GM10248 (cell line): ENCODE data around the gene TMPRSS11D.

Experiments used
- CTCF ChIA-PET: fragments of 300-600 bp; sonication (Branson Sonifier 250); formaldehyde crosslinking; extraction: SDS; loops from one replicate; lab custom pipeline; 2021; ENCODE audit warnings: antibody characterized with exemption; lab: Yijun Ruan, JAX
- POLR2A ChIA-PET: fragments of 350-650 bp; sonication (Branson Sonifier 250); formaldehyde crosslinking; extraction: SDS; loops from one replicate; lab custom pipeline; 2020; ENCODE audit warnings: antibody characterized with exemption; lab: Yijun Ruan, JAX
- DNase-seq: peaks from one replicate; pipeline ENCODE4 v3.0.0; 2012; ENCODE audit errors: extremely low spot score
- TF ChIP-seq, protein P1 (sequence below): IDR thresholded peaks from 2 replicates; pipeline ENCODE4 v1.5.1; 2012; ENCODE audit warnings: mild to moderate bottlenecking, low read depth; ENCODE audit errors: extremely low read depth, missing control alignments, control extremely low read depth

Gene TMPRSS11D, protein sequence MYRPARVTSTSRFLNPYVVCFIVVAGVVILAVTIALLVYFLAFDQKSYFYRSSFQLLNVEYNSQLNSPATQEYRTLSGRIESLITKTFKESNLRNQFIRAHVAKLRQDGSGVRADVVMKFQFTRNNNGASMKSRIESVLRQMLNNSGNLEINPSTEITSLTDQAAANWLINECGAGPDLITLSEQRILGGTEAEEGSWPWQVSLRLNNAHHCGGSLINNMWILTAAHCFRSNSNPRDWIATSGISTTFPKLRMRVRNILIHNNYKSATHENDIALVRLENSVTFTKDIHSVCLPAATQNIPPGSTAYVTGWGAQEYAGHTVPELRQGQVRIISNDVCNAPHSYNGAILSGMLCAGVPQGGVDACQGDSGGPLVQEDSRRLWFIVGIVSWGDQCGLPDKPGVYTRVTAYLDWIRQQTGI

DNA sequence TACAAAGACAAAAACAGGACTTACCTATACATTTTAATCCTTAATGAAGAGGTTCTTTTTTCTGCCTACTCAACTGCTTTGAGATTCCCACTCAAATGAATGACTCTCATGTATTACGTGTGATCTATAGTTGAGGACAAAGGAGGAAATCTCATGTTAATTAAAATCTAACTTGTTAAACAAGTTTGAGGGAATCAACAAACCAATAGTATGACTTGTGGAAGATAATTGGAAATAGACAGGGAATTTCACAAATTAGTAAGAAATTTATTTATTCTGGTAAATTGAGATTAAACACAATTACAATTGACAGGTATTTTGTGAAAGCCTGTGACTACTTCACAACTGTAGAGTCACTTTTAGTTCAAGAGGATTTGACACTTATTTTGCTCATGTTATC is at the start of gene TMPRSS11D:
TSS of gene TMPRSS11D (minus strand) at position 101 of the 400 bp plus-strand sequence. CDS start at position 32, 69 bp downstream.
- DNase-seq: no peak
- ChIA-PET POLR2A (no interaction called here), CTCF (interaction anchor here (0.8 to 1.7 kb wide), 3 partner anchors 13 to 32 kb away, joined by 3 to 8 read pairs (median 3); no protein-coding TSS in a partner anchor)
- TF ChIP-seq, protein P1, sequence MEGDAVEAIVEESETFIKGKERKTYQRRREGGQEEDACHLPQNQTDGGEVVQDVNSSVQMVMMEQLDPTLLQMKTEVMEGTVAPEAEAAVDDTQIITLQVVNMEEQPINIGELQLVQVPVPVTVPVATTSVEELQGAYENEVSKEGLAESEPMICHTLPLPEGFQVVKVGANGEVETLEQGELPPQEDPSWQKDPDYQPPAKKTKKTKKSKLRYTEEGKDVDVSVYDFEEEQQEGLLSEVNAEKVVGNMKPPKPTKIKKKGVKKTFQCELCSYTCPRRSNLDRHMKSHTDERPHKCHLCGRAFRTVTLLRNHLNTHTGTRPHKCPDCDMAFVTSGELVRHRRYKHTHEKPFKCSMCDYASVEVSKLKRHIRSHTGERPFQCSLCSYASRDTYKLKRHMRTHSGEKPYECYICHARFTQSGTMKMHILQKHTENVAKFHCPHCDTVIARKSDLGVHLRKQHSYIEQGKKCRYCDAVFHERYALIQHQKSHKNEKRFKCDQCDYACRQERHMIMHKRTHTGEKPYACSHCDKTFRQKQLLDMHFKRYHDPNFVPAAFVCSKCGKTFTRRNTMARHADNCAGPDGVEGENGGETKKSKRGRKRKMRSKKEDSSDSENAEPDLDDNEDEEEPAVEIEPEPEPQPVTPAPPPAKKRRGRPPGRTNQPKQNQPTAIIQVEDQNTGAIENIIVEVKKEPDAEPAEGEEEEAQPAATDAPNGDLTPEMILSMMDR: no peak

DNA sequence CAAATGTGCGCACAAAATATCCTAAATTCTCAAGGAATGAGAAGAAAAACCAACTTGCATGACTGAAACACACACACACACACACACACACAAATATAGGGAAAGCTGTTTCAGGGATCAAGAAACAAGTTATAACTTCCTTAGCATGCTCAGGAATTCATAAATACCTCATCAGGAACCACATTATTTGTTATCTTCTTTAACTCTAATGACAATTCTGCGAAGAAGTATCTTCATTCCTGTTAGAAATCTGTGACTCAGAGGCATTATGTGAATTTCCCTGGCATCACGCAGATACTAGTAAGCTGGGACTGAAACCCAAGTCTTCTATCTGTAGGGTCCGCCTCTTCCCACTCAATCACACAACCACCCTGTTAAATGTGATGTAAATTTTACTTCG is 49.2 kb upstream of the TMPRSS11D start:
- POLR2A ChIA-PET: no interaction called here
- no peak for DNase-seq
- CTCF ChIA-PET: interaction anchor here (1.3 kb wide), 1 partner anchor 21 kb away, joined by 3 read pairs; no protein-coding TSS in a partner anchor
- TF ChIP-seq, protein P1: no peak

DNA sequence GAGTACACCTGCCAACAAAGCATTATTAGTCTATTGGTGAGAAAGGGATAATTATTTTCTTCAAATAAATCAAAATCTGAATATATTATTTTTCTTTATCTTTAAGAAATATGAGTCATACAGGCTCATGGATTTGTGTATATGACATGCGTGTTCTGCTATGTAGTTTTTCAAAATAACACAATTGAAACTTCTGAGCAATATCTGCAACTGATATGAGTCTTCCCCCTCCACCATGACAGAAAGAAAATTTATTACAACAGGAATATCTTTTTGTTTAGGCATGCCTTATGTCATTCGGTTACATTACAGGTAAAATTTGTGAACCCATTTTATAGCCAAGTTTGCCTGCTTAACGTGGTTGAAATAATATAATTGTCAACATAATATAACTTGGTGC is 47.5 kb upstream of the TMPRSS11D start:
- ChIA-PET CTCF (no interaction called here), POLR2A (no interaction called here)
- TF ChIP-seq, protein P1: no peak
- DNase-seq: no peak

DNA sequence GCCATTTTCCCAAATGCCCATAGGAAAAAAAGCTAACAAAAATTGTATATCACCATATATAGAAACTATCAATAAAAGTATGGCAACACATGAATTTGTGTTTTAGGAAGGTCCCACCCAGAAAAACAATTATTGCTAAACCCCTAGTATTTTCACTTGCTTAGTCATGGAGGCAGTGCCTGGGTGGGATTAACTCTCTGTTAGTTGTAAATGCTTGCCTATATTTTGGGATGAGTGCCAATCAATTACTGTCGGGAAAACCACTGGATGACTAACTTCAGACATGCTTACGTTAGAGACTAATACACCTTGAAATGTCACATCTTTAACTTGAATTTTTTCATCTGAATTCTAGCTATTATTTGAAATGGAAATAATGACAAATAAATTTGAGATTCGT is 45.6 kb upstream of the TMPRSS11D start:
- no peak for DNase-seq
- TF ChIP-seq, protein P1: no peak
- ChIA-PET CTCF (interaction anchor here (1.7 kb wide), 1 partner anchor 19 kb away, joined by 6 read pairs; no protein-coding TSS in a partner anchor), POLR2A (no interaction called here)

DNA sequence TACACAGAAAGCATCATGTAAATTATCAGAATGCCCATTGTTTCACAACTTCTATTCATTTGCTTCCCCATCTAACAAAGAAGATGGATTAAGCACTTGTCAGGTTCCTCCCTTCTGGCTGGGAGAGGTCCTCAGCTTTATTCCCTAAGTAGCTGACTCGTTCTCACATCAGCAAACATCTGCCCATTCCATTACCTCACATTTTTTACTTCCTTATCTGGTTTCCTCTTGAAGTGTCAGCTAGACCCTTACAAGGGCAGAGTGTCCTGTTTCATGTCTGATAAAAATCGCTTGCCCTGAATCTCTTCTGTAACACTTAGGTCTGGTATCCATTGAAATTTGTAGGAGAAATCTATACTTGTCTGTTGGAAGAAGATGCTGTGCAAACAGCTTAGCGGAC is 44.7 kb upstream of the TMPRSS11D start:
- ChIA-PET POLR2A (no interaction called here), CTCF (interaction anchor here (1.4 to 1.7 kb wide), 2 partner anchors 18 to 25 kb away, joined by 3 to 6 read pairs; no protein-coding TSS in a partner anchor)
- DNase-seq: no peak
- TF ChIP-seq, protein P1: no peak

DNA sequence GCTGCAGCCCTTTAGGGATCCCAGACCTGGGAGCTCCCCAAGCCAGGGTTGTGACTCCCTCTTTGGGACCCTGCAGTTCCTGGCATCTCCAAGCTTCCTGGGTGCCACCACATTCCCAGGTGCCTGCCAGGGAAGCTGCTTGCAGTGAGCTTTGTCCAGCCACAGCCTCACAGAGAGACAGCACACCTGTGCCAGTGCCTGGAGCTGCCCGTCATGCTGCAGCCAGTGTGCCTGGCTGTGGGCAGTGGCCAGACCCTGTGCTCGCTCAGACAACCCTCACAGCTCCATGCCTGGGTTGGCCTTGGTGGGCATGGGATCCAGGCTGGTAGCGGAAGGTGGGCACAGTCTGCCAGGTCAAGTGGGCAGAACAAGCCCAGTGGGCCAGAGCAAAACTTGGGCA is 43.4 kb upstream of the TMPRSS11D start:
- CTCF ChIA-PET: interaction anchor here (0.8 to 1.3 kb wide), 5 partner anchors 10 to 30 kb away, joined by 3 to 6 read pairs (median 3); no protein-coding TSS in a partner anchor

More for the DNA sequence above, 43.4 kb upstream of the TMPRSS11D start:
- POLR2A ChIA-PET: no interaction called here
- no peak for DNase-seq
- TF ChIP-seq, protein P1: no peak
